Mesendoderm (in vitro differentiated cells): ENCODE results near the gene LDLRAD4.

Experiments
- DNase-seq: peaks from one replicate; pipeline ENCODE4 v3.0.0; 2013
- H2AK5ac ChIP-seq: 2 replicates; pipeline ENCODE4 v1.6.1; 2013; ENCODE audit warnings: low read length, inconsistent platforms
- H2BK120ac ChIP-seq: 2 replicates; pipeline ENCODE4 v1.6.1; 2013; ENCODE audit warnings: low read depth, mild to moderate bottlenecking, low read length, moderate library complexity, mixed read lengths
- H2BK15ac ChIP-seq: replicated peaks from 2 replicates; pipeline ENCODE4 v1.6.1; 2013; ENCODE audit warnings: low read depth, mild to moderate bottlenecking, moderate library complexity
- H2BK5ac ChIP-seq: 2 replicates; pipeline ENCODE4 v1.6.1; 2013; ENCODE audit warnings: low read length, inconsistent platforms
- H3K18ac ChIP-seq: 2 replicates; pipeline ENCODE4 v1.6.1; 2013; ENCODE audit warnings: mild to moderate bottlenecking, low read length, mixed read lengths
- H3K23ac ChIP-seq: one replicate; pipeline ENCODE4 v1.6.1; 2013; ENCODE audit warnings: low read length
- H3K27ac ChIP-seq: 2 replicates; pipeline ENCODE4 v1.5.1; 2013; ENCODE audit warnings: low read depth, mild to moderate bottlenecking, inconsistent platforms, low read length, moderate library complexity
- H3K27me3 ChIP-seq: 2 replicates; pipeline ENCODE4 v1.6.1; 2013; ENCODE audit warnings: low read length, control low read depth, mild to moderate bottlenecking, inconsistent platforms; ENCODE audit not compliant: insufficient read depth, poor library complexity
- H3K36me3 ChIP-seq: 2 replicates; pipeline ENCODE4 v1.6.1; 2013; ENCODE audit warnings: low read length, inconsistent platforms; ENCODE audit not compliant: control insufficient read depth, insufficient read depth
- H3K4ac ChIP-seq: one replicate; pipeline ENCODE4 v1.6.1; 2013; ENCODE audit warnings: low read depth, mild to moderate bottlenecking, low read length, moderate library complexity
- H3K4me1 ChIP-seq: 2 replicates; pipeline ENCODE4 v1.6.1; 2013; ENCODE audit warnings: low read depth, low read length, inconsistent platforms; ENCODE audit not compliant: control insufficient read depth
- H3K4me2 ChIP-seq: 2 replicates; pipeline ENCODE4 v1.6.1; 2013; ENCODE audit warnings: low read length
- H3K4me3 ChIP-seq: 2 replicates; pipeline ENCODE4 v1.5.1; 2013; ENCODE audit warnings: mild to moderate bottlenecking, low read length
- H3K56ac ChIP-seq: one replicate; pipeline ENCODE4 v1.6.1; 2013; ENCODE audit warnings: low read length
- H3K79me1 ChIP-seq: 2 replicates; pipeline ENCODE4 v1.6.1; 2013; ENCODE audit warnings: low read length, inconsistent platforms
- H3K79me2 ChIP-seq: 2 replicates; pipeline ENCODE4 v1.6.1; 2013; ENCODE audit warnings: mild to moderate bottlenecking, low read length; ENCODE audit not compliant: control insufficient read depth, insufficient read depth
- H3K9ac ChIP-seq: 2 replicates; pipeline ENCODE4 v1.6.1; 2013; ENCODE audit warnings: low read length, inconsistent platforms
- H4K5ac ChIP-seq: one replicate; pipeline ENCODE4 v1.6.1; 2013; ENCODE audit warnings: low read length
- H4K8ac ChIP-seq: one replicate; pipeline ENCODE4 v1.6.1; 2013; ENCODE audit warnings: low read depth, mild to moderate bottlenecking, control low read depth, low read length, moderate library complexity
- WGBS: extraction: QIAGEN DNeasy Blood & Tissue Kit; methylation state at CpG from one replicate; pipeline ENCODE4 v1.1.7; 2013; ENCODE audit warnings: low lambda C conversion rate, missing lambda C conversion rate; ENCODE audit not compliant: insufficient coverage; ENCODE audit errors: extremely low coverage; 5-methylcytosine and 5-hydroxymethylcytosine counted together

LDLRAD4 gene

DNA sequence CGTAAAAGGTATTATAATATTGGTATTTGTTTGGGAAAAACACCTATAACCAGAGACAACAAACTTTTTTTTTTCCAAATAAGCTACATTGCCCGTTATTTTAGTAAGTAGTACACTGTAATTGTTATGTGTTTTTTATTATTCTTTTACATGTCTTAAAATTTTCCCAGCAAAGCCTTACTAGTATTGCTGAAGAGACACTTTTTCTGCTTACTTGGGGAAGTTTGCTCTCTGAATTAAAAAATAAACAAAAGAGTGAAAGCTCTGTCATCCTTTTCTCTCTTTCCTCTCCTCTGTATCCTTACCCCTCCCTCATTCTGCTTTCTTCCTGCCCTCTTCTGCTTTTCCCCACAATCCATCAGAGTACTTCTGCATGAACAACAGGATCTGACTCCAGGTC, 25.6 kb upstream of the LDLRAD4 start:
- Histone ChIP-seq H3K36me3 (no peaks in the 10 kb centered on the region), H2BK5ac (no peak overlapping the region), H3K79me1 (no peaks in the 10 kb centered on the region), H3K4me2 (no peak overlapping the region), H2AK5ac (no peak overlapping the region), H3K4me3 (no peak overlapping the region), H3K9ac (no peak overlapping the region), H2BK15ac (no peak overlapping the region), H3K23ac (no peak overlapping the region), H4K8ac (no peak overlapping the region), H3K18ac (no peak overlapping the region), H3K4me1 (no peaks in the 10 kb centered on the region), H3K4ac (no peak overlapping the region), H3K27me3 (no peaks in the 10 kb centered on the region), H3K79me2 (no peaks in the 10 kb centered on the region), H2BK120ac (no peak overlapping the region), H4K5ac (no peak overlapping the region), H3K56ac (no peak overlapping the region), H3K27ac (no peak overlapping the region)
- no CpG with 5 or more reads among the region's 2 CpGs for WGBS
- DNase-seq, result no peak

DNA sequence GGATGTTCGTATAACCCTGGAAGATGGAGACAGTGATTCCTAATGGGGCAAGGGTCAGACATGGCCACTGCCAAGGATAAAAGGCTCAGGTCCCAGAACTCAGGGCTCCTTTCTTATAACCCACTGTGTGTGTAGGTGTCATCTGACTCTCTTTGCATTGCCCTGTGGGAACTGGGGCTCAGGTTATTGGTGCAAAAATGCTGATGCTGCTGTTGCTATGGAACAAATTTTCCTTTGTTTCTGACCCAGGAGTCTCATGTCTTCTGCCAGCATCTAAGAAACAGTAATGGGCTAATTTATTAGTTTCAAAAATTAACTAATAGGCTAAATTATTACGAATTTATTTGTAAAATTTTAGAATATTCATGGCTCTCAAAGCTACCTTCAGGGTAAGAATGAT, 24.3 kb upstream of the LDLRAD4 start:
- H3K36me3 ChIP-seq, result no peaks in the 10 kb centered on the region
- H3K27ac ChIP-seq, result no peak overlapping the region
- no peak overlapping the region for H2AK5ac ChIP-seq
- H3K27me3 ChIP-seq, result no peaks in the 10 kb centered on the region
- no peaks in the 10 kb centered on the region for H3K79me2 ChIP-seq
- no peak overlapping the region for H4K8ac ChIP-seq
- no peak overlapping the region for H3K4ac ChIP-seq
- no peak overlapping the region for H2BK15ac ChIP-seq
- H3K4me3 ChIP-seq, result no peak overlapping the region
- no peaks in the 10 kb centered on the region for H3K79me1 ChIP-seq
- H3K9ac ChIP-seq, result no peak overlapping the region
- H2BK120ac ChIP-seq, result no peak overlapping the region
- no peak overlapping the region for H3K56ac ChIP-seq
- H3K18ac ChIP-seq, result no peak overlapping the region
- no peak overlapping the region for H2BK5ac ChIP-seq
- H4K5ac ChIP-seq, result no peak overlapping the region
- no CpG with 5 or more reads among the region's 2 CpGs for WGBS
- no peak for DNase-seq
- no peaks in the 10 kb centered on the region for H3K4me1 ChIP-seq
- H3K4me2 ChIP-seq, result no peak overlapping the region
- H3K23ac ChIP-seq, result no peak overlapping the region

DNA sequence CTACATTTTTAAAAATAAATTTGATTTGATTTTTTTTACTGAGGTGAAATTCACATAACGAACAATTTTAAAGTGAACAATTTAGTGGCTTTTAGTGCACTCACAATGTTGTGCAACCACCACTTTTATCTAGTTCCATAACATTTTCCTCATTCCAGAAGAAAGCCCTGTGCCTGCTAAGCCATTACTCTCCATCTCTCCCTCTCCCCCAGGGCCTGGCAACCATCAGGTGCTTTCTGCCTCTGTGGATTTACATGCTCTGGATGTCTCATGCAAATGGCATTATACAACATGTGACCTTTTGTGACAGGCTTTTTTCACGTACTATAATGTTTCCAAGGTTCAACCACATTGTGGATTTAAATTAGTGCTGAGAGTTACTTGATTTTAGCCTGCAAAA, 19.9 kb upstream of the LDLRAD4 start:
- no peaks in the 10 kb centered on the region for H3K4me1 ChIP-seq
- no peak overlapping the region for H3K9ac ChIP-seq
- no peak overlapping the region for H4K5ac ChIP-seq
- no peak overlapping the region for H3K18ac ChIP-seq
- H3K27me3 ChIP-seq, result no peaks in the 10 kb centered on the region
- H3K27ac ChIP-seq, result no peak overlapping the region
- H3K79me2 ChIP-seq, result no peaks in the 10 kb centered on the region
- no peak overlapping the region for H2AK5ac ChIP-seq
- no peak overlapping the region for H3K23ac ChIP-seq
- no peak overlapping the region for H3K4me3 ChIP-seq
- no peak overlapping the region for H3K56ac ChIP-seq
- no peak overlapping the region for H2BK15ac ChIP-seq
- H2BK5ac ChIP-seq, result no peak overlapping the region
- no peak for DNase-seq
- no peak overlapping the region for H3K4me2 ChIP-seq
- H4K8ac ChIP-seq, result no peak overlapping the region
- H3K4ac ChIP-seq, result no peak overlapping the region
- H3K36me3 ChIP-seq, result no peaks in the 10 kb centered on the region
- H3K79me1 ChIP-seq, result no peaks in the 10 kb centered on the region
- WGBS, result no CpG with 5 or more reads among the region's 2 CpGs
- H2BK120ac ChIP-seq, result no peak overlapping the region

DNA sequence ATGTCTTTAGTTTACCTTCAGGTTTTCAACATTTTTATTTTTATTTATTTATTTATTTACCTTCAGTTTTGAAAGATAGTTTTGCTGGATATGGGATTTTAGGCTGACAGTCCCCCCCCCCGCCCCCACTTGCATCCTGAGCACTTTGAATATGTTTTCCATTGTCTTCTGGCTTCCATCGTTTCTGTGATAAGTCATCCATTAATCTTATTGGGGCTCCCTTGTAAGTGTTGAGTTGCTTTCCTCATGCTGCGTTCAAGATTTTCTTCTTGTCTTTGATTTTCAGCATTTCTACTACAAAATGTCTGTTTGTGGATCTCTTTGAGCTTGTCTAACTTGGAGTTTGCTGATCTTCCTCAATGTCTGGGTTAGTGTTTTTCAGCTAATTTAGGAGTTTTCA, 19.4 kb upstream of the LDLRAD4 start:
- Histone ChIP-seq H2BK5ac (no peak overlapping the region), H3K79me1 (no peaks in the 10 kb centered on the region), H3K23ac (no peak overlapping the region), H2AK5ac (no peak overlapping the region), H3K4me1 (no peaks in the 10 kb centered on the region), H3K56ac (no peak overlapping the region), H3K27ac (no peak overlapping the region), H2BK15ac (no peak overlapping the region), H4K8ac (no peak overlapping the region), H3K4me2 (no peak overlapping the region), H3K18ac (no peak overlapping the region), H2BK120ac (no peak overlapping the region), H3K4ac (no peak overlapping the region), H3K4me3 (no peak overlapping the region), H3K9ac (no peak overlapping the region), H3K79me2 (no peaks in the 10 kb centered on the region), H3K27me3 (no peaks in the 10 kb centered on the region), H3K36me3 (no peaks in the 10 kb centered on the region), H4K5ac (no peak overlapping the region)
- no peak for DNase-seq
- WGBS, result no CpG with 5 or more reads among the region's 3 CpGs

DNA sequence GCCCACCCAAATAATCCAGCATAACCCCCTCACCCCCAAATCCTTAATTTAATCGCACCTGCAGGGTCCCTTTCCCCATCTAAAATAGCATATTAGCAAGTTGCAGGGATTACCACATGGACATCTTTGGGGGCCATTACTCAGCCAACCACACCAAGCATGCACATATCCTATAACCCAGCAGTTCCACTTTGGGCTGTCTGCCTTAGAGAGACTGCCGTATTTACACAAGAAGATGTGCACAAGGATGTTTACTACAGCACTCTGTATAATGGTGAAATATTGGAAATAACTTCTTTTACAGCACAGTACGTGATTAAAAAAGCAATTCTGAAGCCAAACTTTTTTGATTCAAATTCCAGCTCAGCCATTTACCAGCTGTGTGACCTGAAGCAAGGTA, 17.3 kb upstream of the LDLRAD4 start:
- WGBS, result no CpG with 5 or more reads among the region's 3 CpGs
- Histone ChIP-seq H3K79me2 (no peaks in the 10 kb centered on the region), H4K8ac (no peak overlapping the region), H3K56ac (no peak overlapping the region), H3K23ac (no peak overlapping the region), H2BK5ac (no peak overlapping the region), H3K36me3 (no peaks in the 10 kb centered on the region), H2BK120ac (no peak overlapping the region), H4K5ac (no peak overlapping the region), H3K4me2 (no peak overlapping the region), H3K27ac (no peak overlapping the region), H3K18ac (no peak overlapping the region), H3K79me1 (no peaks in the 10 kb centered on the region), H2BK15ac (no peak overlapping the region), H2AK5ac (no peak overlapping the region), H3K9ac (no peak overlapping the region), H3K27me3 (no peaks in the 10 kb centered on the region), H3K4me1 (no peaks in the 10 kb centered on the region), H3K4me3 (no peak overlapping the region), H3K4ac (no peak overlapping the region)
- no peak for DNase-seq

DNA sequence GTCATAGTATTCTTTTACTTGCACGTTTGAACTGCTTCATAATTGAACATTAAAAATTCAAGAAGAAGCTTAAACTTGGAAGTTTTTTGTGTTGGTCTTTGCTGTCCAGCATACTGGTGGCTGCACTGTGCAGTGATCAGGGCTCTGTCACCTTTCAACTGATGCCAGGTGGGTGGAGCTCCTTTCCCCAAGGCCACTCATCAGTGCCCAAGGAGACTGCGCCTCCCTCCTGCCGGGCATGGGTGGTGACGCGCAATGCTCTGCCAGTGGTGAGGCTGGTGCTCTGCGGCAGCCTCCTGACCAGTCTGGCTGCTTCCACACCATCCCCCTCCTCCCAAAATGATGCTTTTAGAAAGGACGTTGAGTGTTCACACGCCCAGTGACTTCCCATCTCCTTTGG, 16.0 kb upstream of the LDLRAD4 start:
- Histone ChIP-seq H2BK120ac (no peak overlapping the region), H4K5ac (no peak overlapping the region)
- DNase-seq, result no peak

More for the DNA sequence above, 16.0 kb upstream of the LDLRAD4 start:
- WGBS, result no CpG with 5 or more reads among the region's 8 CpGs
- H3K18ac ChIP-seq, result no peak overlapping the region
- H2BK15ac ChIP-seq, result no peak overlapping the region
- no peak overlapping the region for H2AK5ac ChIP-seq
- no peak overlapping the region for H3K4ac ChIP-seq
- no peak overlapping the region for H4K8ac ChIP-seq
- H3K4me1 ChIP-seq, result no peaks in the 10 kb centered on the region
- no peak overlapping the region for H3K27ac ChIP-seq
- H3K27me3 ChIP-seq, result no peaks in the 10 kb centered on the region
- H3K79me2 ChIP-seq, result no peaks in the 10 kb centered on the region
- no peaks in the 10 kb centered on the region for H3K79me1 ChIP-seq
- no peak overlapping the region for H3K9ac ChIP-seq
- no peak overlapping the region for H2BK5ac ChIP-seq
- no peak overlapping the region for H3K4me3 ChIP-seq
- no peak overlapping the region for H3K4me2 ChIP-seq
- no peak overlapping the region for H3K23ac ChIP-seq
- no peaks in the 10 kb centered on the region for H3K36me3 ChIP-seq
- no peak overlapping the region for H3K56ac ChIP-seq
